Jurkat, Clone E6-1 (cell line): Measurements from ENCODE around the gene PRR15.

Source experiments
- DNase-seq: peaks from one replicate; pipeline ENCODE4 v3.0.0-alpha.2; 2011; ENCODE audit warnings: low read depth, low spot score
- H3K4me3 ChIP-seq: 2 replicates; pipeline ENCODE4 v1.5.1; 2011; ENCODE audit warnings: mild to moderate bottlenecking, low read length, control low read depth, moderate library complexity

PRR15 gene

GRCh38 chr7:29565982-29566746, 2.5 kb downstream of the PRR15 start:
- H3K4me3 ChIP-seq, result no peak overlapping the region
- no peak for DNase-seq

- DNase-seq, result no peak
- H3K4me3 ChIP-seq, result no peak overlapping the region
Observed at GRCh38 chr7:29567174-29567573, 3.5 kb downstream of the PRR15 start.

GRCh38 chr7:29569648-29570047, 6.0 kb downstream of the PRR15 start:
- no peak overlapping the region for H3K4me3 ChIP-seq
- DNase-seq, result no peak

- DNase-seq, result no peak
- H3K4me3 ChIP-seq, result no peak overlapping the region
Observed at GRCh38 chr7:29572558-29572957, 8.9 kb downstream of the PRR15 start.

GRCh38 chr7:29573567-29573966, 9.9 kb downstream of the PRR15 start:
- H3K4me3 ChIP-seq, result no peak overlapping the region
- DNase-seq, result no peak

- no peak overlapping the region for H3K4me3 ChIP-seq
- no peak for DNase-seq
Observed at GRCh38 chr7:29574659-29575058, 11.0 kb downstream of the PRR15 start.

- no peak overlapping the region for H3K4me3 ChIP-seq
- DNase-seq, result no peak
Observed at GRCh38 chr7:29587195-29587808, 23.7 kb downstream of the PRR15 start.

- no peak overlapping the region for H3K4me3 ChIP-seq
Observed at GRCh38 chr7:29588212-29588611, 24.6 kb downstream of the PRR15 start.

GRCh38 chr7:29588900-29589696, 25.5 kb downstream of the PRR15 start:
- no peak overlapping the region for H3K4me3 ChIP-seq

More at GRCh38 chr7:29588212-29588611, 24.6 kb downstream of the PRR15 start:
- DNase-seq, result no peak

GRCh38 chr7:29592866-29593265, 29.2 kb downstream of the PRR15 start:
- no peak for DNase-seq
- no peak overlapping the region for H3K4me3 ChIP-seq

More at GRCh38 chr7:29588900-29589696, 25.5 kb downstream of the PRR15 start:
- DNase-seq, result peak; percentile 56

GRCh38 chr7:29593459-29593858, 29.8 kb downstream of the PRR15 start:
- no peak for DNase-seq
- no peak overlapping the region for H3K4me3 ChIP-seq

- DNase-seq, result no peak
- H3K4me3 ChIP-seq, result no peak overlapping the region
Observed at GRCh38 chr7:29596593-29597178, 33.1 kb downstream of the PRR15 start.

GRCh38 chr7:29597266-29597665, 33.6 kb downstream of the PRR15 start:
- DNase-seq, result no peak
- H3K4me3 ChIP-seq, result no peak overlapping the region

- DNase-seq, result no peak
Observed at GRCh38 chr7:29598137-29598536, 34.5 kb downstream of the PRR15 start.

GRCh38 chr7:29598613-29599012, 35.0 kb downstream of the PRR15 start:
- DNase-seq, result no peak
- no peak overlapping the region for H3K4me3 ChIP-seq

More at GRCh38 chr7:29598137-29598536, 34.5 kb downstream of the PRR15 start:
- no peak overlapping the region for H3K4me3 ChIP-seq

GRCh38 chr7:29599026-29599425, 35.4 kb downstream of the PRR15 start:
- no peak for DNase-seq
- H3K4me3 ChIP-seq, result no peak overlapping the region

GRCh38 chr7:29600661-29601060, 37.0 kb downstream of the PRR15 start:
- H3K4me3 ChIP-seq, result no peak overlapping the region
- no peak for DNase-seq

GRCh38 chr7:29604052-29604451, 40.4 kb downstream of the PRR15 start:
- H3K4me3 ChIP-seq, result no peak overlapping the region
- DNase-seq, result no peak

GRCh38 chr7:29604702-29605101, 41.1 kb downstream of the PRR15 start:
- H3K4me3 ChIP-seq, result no peak overlapping the region
- DNase-seq, result no peak

- no peak overlapping the region for H3K4me3 ChIP-seq
- no peak for DNase-seq
Observed at GRCh38 chr7:29605671-29606070, 42.0 kb downstream of the PRR15 start.
